Caco-2 (cell line): ENCODE results near the gene VWA7. TPM values are rescaled to one million over a fixed set of nuclear protein-coding genes. Genes with fewer than 3 reads are reported as not detected.
A peak's percentile ranks its signal among the peaks of the same experiment; 100 is the strongest.

Experiments used
- BruUV-seq: library from RNA; stranded (reverse); fragments of 400-500 nt; replicated peaks from 2 replicates; lab custom pipeline; 2021; lab: Mats Ljungman, UMichigan
- CTCF ChIA-PET: fragments of 300-600 bp; sonication (Branson Sonifier 250); formaldehyde crosslinking; loops from one replicate; lab custom pipeline; 2022; ENCODE audit warnings: antibody characterized with exemption; lab: Charles Lee
- POLR2A ChIA-PET: fragments of 300-600 bp; sonication (Branson Sonifier 250); formaldehyde crosslinking; loops from one replicate; lab custom pipeline; 2022; ENCODE audit warnings: antibody characterized with exemption; lab: Charles Lee
- DNase-seq, 2 experiments: peaks; one replicate each; pipeline versions ENCODE4 v3.0.0 to v3.0.0-alpha.2; 2020 to 2022
- H3K27me3 ChIP-seq: replicated peaks from 2 replicates; pipeline ENCODE4 v1.6.0; 2011; ENCODE audit warnings: low read length; ENCODE audit not compliant: control insufficient read depth, insufficient read depth
- H3K36me3 ChIP-seq: 2 replicates; pipeline ENCODE4 v1.5.1; 2011; ENCODE audit warnings: low read length; ENCODE audit not compliant: control insufficient read depth, insufficient read depth
- H3K4me1 ChIP-seq: fragments of 250-450 bp; sonication (Bioruptor Pico); 2 replicates; pipeline ENCODE4 v1.5.1; 2020; ENCODE audit warnings: mild to moderate bottlenecking
- H3K4me3 ChIP-seq: 2 replicates; pipeline ENCODE4 v1.5.1; 2011; ENCODE audit warnings: low read depth, mild to moderate bottlenecking, control low read depth, low read length
- H3K9me3 ChIP-seq: fragments of 250-450 bp; sonication (Bioruptor Pico); 2 replicates; pipeline ENCODE4 v1.5.1; 2020; ENCODE audit warnings: mild to moderate bottlenecking, moderate library complexity
- H3K27ac Mint-ChIP-seq: one replicate; pipeline ENCODE4 v1.8.0; 2022; ENCODE audit warnings: mixed read lengths; ENCODE audit not compliant: unreplicated experiment
- H3K27me3 Mint-ChIP-seq: one replicate; pipeline ENCODE4 v1.8.0; 2022; ENCODE audit warnings: mixed read lengths; ENCODE audit not compliant: insufficient read depth, unreplicated experiment
- H3K36me3 Mint-ChIP-seq: one replicate; pipeline ENCODE4 v1.8.0; 2022; ENCODE audit warnings: mild to moderate bottlenecking, mixed read lengths; ENCODE audit not compliant: insufficient read depth, unreplicated experiment
- H3K4me1 Mint-ChIP-seq: one replicate; pipeline ENCODE4 v1.8.0; 2022; ENCODE audit warnings: low read depth, mixed read lengths; ENCODE audit not compliant: unreplicated experiment
- H3K4me3 Mint-ChIP-seq: one replicate; pipeline ENCODE4 v1.8.0; 2022; ENCODE audit warnings: mild to moderate bottlenecking, moderate library complexity, mixed read lengths; ENCODE audit not compliant: unreplicated experiment
- H3K9me3 Mint-ChIP-seq: one replicate; pipeline ENCODE4 v1.8.0; 2022; ENCODE audit warnings: mixed read lengths; ENCODE audit not compliant: unreplicated experiment
- CTCF ChIP-seq, 2 experiments: fragments of 200-600 bp in 1 of 2; IDR thresholded peaks; 1 replicate in 1 of 2; 2 replicates in 1 of 2; pipeline versions ENCODE4 v1.5.1 to v1.8.0; 2011 to 2022; ENCODE audit warnings: antibody characterized with exemption in 1 of 2, control low read depth in 1 of 2, inconsistent platforms in 1 of 2, low read depth in 1 of 2, low read length in 1 of 2, mild to moderate bottlenecking in 1 of 2, moderate library complexity in 1 of 2; ENCODE audit not compliant: insufficient read depth in 1 of 2, severe bottlenecking in 1 of 2, unreplicated experiment in 1 of 2
- intact Hi-C: fragments of 100-400 bp; cut with micrococcal nuclease; formaldehyde crosslinking; loops from one replicate; pipeline ENCODE4 v1.10.0; 2022; ENCODE audit not compliant: unreplicated experiment
- total RNA-seq: library from RNA; stranded (reverse); gene quantifications from 2 replicates; pipeline ENCODE4 v1.2.3, GENCODE V29; 2022

Gene VWA7
- total RNA-seq, 1 experiment from 2014 or later: 0.61 TPM

- H3K27me3 Mint-ChIP-seq: no peaks in the 10 kb centered on the region
- no peaks in the 10 kb centered on the region for H3K9me3 Mint-ChIP-seq
- H3K27me3 ChIP-seq: no peaks in the 10 kb centered on the region
- no peak overlapping the region for H3K4me3 ChIP-seq
- POLR2A ChIA-PET: interaction anchor here (0.5 kb wide), 1 partner anchor 156 kb away, joined by 6 read pairs; no protein-coding TSS in a partner anchor
- intact Hi-C loops: no loop called here
- DNase-seq: no peak
- peaks cover 9% of the 10 kb centered on the region for H3K4me1 ChIP-seq
- CTCF ChIA-PET: no interaction called here
- H3K36me3 ChIP-seq: peaks cover 5% of the 10 kb centered on the region
- no peaks in the 10 kb centered on the region for H3K9me3 ChIP-seq
- H3K27ac Mint-ChIP-seq: peak overlapping the region; percentile 12
- H3K4me3 Mint-ChIP-seq: no peak overlapping the region
- peaks cover 20% of the 10 kb centered on the region for H3K4me1 Mint-ChIP-seq
- peaks cover 49% of the 10 kb centered on the region for H3K36me3 Mint-ChIP-seq
- no peak for TF ChIP-seq CTCF (IDR thresholded peaks at IDR 0.05; ENCODE audit: insufficient read depth in 1 of 2, low read depth in 1 of 2, low read length in 1 of 2, severe bottlenecking in 1 of 2, unreplicated experiment in 1 of 2)
- BruUV-seq: no TSS peak
Measured at GRCh38 chr6:31725502-31726350, 51.4 kb downstream of the VWA7 start.

DNA sequence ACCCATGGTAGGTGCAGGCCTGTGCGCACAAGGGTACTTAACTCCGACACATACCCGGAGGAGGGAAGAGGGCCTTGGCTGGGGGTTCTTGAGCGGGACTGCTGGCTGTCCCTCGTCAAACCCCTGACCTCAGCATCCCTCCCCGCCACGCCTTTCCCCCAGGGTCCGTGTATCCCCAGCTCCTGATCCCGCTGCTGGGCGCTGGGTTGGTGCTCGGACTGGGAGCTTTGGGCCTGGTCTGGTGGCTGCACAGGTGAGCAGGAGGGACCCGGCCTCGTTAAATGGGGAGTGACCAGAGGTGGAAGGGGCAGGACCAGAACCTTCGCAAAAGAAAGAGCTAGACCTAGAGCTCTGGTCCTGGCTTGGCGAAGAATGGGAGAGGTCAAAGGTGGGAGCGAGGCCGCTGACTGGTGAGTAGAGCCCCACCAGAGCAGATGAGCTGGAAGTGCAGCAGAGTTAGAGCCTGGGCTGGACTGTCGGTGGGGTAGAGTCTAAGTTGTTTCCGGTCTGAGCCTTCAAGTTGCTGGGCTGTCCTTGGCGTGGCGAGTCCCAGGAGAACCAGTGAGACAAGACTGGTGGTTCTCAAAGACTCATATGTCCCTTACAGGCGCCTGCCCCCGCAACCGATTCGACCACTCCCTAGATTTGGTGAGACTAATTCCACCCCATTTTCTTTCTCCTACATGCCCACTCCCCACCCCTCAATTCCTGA, 53.0 kb downstream of the VWA7 start:
- peaks cover 33% of the 10 kb centered on the region for H3K36me3 Mint-ChIP-seq
- DNase-seq: no peak
- H3K36me3 ChIP-seq: peaks cover 5% of the 10 kb centered on the region
- no peak overlapping the region for H3K4me3 ChIP-seq
- H3K4me3 Mint-ChIP-seq: no peak overlapping the region
- H3K4me1 Mint-ChIP-seq: peaks cover 27% of the 10 kb centered on the region
- no TSS peak for BruUV-seq
- no peak for TF ChIP-seq CTCF (IDR thresholded peaks at IDR 0.05; ENCODE audit: insufficient read depth in 1 of 2, low read depth in 1 of 2, low read length in 1 of 2, severe bottlenecking in 1 of 2, unreplicated experiment in 1 of 2)
- H3K9me3 ChIP-seq: no peaks in the 10 kb centered on the region
- ChIA-PET POLR2A (interaction anchor here (0.7 to 1.0 kb wide), 2 partner anchors 17 to 90 kb away, joined by 3 to 4 read pairs; no protein-coding TSS in a partner anchor), CTCF (interaction anchor here (1.6 kb wide), 1 partner anchor 46 kb away, joined by 5 read pairs; no protein-coding TSS in a partner anchor)
- H3K27me3 ChIP-seq: no peaks in the 10 kb centered on the region
- H3K4me1 ChIP-seq: peaks cover 19% of the 10 kb centered on the region
- intact Hi-C loops: no loop called here
- no peaks in the 10 kb centered on the region for H3K27me3 Mint-ChIP-seq
- no peaks in the 10 kb centered on the region for H3K9me3 Mint-ChIP-seq
- no peak overlapping the region for H3K27ac Mint-ChIP-seq

DNA sequence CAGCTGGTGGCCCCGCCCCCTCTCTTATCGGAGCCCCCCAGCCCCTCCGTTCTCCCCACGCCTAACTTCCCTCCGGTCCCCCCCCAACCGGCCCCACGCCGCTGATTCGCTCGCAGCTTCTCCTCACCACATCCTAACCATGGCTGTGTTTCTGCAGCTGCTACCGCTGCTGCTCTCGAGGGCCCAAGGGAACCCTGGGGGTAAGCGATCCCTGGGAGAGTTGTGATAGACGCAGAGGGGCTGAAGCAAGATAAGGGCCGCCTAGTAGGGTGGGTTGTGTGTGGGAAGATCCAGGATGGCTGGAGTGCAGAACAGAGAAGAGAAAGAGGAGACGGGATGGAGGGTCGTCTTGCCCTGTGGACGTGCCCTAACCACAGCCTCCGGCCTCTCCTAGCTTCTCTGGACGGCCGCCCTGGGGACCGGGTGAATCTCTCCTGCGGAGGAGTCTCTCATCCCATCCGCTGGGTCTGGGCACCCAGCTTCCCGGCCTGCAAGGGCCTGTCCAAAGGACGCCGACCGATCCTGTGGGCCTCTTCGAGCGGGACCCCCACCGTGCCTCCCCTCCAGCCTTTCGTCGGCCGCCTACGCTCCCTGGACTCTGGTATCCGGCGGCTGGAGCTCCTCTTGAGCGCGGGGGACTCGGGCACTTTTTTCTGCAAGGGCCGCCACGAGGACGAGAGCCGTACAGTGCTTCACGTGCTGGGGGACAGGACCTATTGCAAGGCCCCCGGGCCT, 53.7 kb downstream of the VWA7 start, which contains the start of gene MPIG6B:
MPIG6B (plus strand) TSS at position 129 of the 735 bp plus-strand sequence; CDS start at position 140, 11 bp downstream.
- Mint-ChIP-seq H3K27me3 (no peaks in the 10 kb centered on the region), H3K27ac (no peak within 1 kb of the TSS), H3K4me3 (no peak within 1 kb of the TSS), H3K4me1 (peaks cover 29% of the 10 kb centered on the region), H3K36me3 (peaks cover 26% of the 10 kb centered on the region), H3K9me3 (no peaks in the 10 kb centered on the region)
- intact Hi-C loops: no loop called here
- no peak for TF ChIP-seq CTCF (IDR thresholded peaks at IDR 0.05; ENCODE audit: insufficient read depth in 1 of 2, low read depth in 1 of 2, low read length in 1 of 2, severe bottlenecking in 1 of 2, unreplicated experiment in 1 of 2)
- H3K36me3 ChIP-seq: peaks cover 4% of the 10 kb centered on the region
- no peak within 1 kb of the TSS for H3K4me3 ChIP-seq
- peaks cover 27% of the 10 kb centered on the region for H3K4me1 ChIP-seq
- CTCF ChIA-PET: interaction anchor here (1.6 kb wide), 1 partner anchor 46 kb away, joined by 5 read pairs; no protein-coding TSS in a partner anchor
- no peaks in the 10 kb centered on the region for H3K27me3 ChIP-seq
- POLR2A ChIA-PET: interaction anchor here (1.0 kb wide), 1 partner anchor 17 kb away, joined by 3 read pairs; no protein-coding TSS in a partner anchor
- BruUV-seq: no TSS peak
- no peaks in the 10 kb centered on the region for H3K9me3 ChIP-seq
- no peak for DNase-seq
